ENCODE data around the gene CNTNAP2. TPM values are rescaled to one million over a fixed set of nuclear protein-coding genes. Genes with fewer than 3 reads are reported as not detected.
"Not testable (repeated sequence)": the region's sequence is repeated elsewhere in the genome, so short reads cannot be mapped to it uniquely, and the experiment has no call there.

The CNTNAP2 gene
- total and polyA plus RNA-seq, 2 donors: 5.1 to 10.3 TPM

DNA sequence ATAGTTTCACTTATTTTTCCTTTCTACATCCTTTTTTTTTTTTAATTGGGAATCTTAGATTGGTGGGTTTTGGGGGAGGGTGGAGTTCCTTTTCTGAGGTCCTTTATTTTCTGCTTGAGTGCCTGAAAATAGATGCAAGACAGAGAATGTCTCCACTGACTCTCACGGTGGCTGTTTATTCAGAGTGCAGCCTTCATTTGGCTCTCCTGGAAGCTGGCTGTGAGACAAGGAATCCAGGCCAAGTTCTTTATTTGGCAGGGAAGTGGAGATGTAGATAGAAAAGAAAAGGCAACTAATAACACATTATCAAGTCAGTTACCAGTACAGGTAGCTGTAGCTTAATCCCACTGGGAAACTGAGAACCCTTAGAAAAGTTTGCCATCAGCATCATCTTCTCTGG is 118.6 kb downstream of the CNTNAP2 start:
- no peaks in the 10 kb centered on the region for H3K4me1 ChIP-seq (ENCODE audit: control insufficient read depth in 2 of 2, insufficient read depth in 2 of 2, low read length in 2 of 2)
- no peaks in the 10 kb centered on the region for H3K9me3 ChIP-seq (ENCODE audit: control insufficient read depth in 2 of 2, insufficient read depth in 1 of 2, low read length in 1 of 2)
- no peak overlapping the region for H3K27ac ChIP-seq (ENCODE audit: low read depth in 1 of 2, low read length in 1 of 2)
- H3K27me3 ChIP-seq (ENCODE audit: control insufficient read depth in 2 of 2, insufficient read depth in 1 of 2, low read length in 1 of 2): no peaks in the 10 kb centered on the region
- 85% methylated on average over 1 of the region's 1 CpG for WGBS
- H3K4me3 ChIP-seq (ENCODE audit: low read length in 2 of 2): no peak overlapping the region
- DNase-seq (ENCODE audit: low read depth in 6 of 9, low spot score in 9 of 9): no peak
- no peaks in the 10 kb centered on the region for H3K36me3 ChIP-seq (ENCODE audit: control insufficient read depth in 2 of 2, insufficient read depth in 2 of 2, low read length in 1 of 2)

DNA sequence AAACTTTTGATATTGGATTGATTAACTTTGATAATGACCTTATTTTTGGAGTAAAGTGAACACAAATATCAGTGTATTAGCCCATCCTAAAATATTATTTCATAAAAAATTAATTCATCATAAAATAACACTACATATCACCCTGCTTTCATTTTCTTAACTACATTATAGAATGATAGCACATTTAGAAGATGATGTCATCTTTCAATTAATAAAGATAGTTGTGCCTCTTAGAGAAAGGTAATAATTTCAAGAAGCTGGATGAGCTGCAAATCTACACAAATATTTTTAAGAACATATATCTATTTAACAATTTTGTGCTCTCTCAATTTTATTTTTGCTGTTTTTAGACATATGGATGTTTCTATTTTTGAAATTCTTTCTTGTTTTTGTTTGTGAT is 126.1 kb downstream of the CNTNAP2 start:
- Histone ChIP-seq H3K27me3 (ENCODE audit: control insufficient read depth in 2 of 2, insufficient read depth in 1 of 2, low read length in 1 of 2) (no peaks in the 10 kb centered on the region), H3K36me3 (ENCODE audit: control insufficient read depth in 2 of 2, insufficient read depth in 2 of 2, low read length in 1 of 2) (no peaks in the 10 kb centered on the region), H3K4me1 (ENCODE audit: control insufficient read depth in 2 of 2, insufficient read depth in 2 of 2, low read length in 2 of 2) (no peaks in the 10 kb centered on the region), H3K27ac (ENCODE audit: low read depth in 1 of 2, low read length in 1 of 2) (no peak overlapping the region), H3K4me3 (ENCODE audit: low read length in 2 of 2) (no peak overlapping the region), H3K9me3 (ENCODE audit: control insufficient read depth in 2 of 2, insufficient read depth in 1 of 2, low read length in 1 of 2) (no peaks in the 10 kb centered on the region)
- DNase-seq (ENCODE audit: low read depth in 6 of 9, low spot score in 9 of 9): no peak

DNA sequence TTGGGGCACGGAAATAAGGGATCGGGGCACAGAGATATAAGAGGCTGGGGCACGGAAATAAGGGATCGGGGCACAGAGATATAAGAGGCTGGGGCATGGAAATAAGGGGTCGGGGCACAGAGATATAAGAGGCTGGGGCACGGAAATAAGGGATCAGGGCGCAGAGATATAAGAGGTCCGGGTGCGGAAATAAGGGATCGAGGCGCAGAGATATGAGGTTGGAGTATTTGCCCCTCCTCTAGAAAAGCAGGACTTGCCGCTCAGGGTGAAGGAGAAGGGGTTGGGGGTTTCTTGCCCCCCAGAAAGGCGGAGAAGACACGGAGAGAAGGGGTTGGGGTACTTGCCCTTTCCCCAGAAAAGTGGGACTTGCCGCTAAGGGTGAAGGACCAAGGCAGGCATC is 131.4 kb downstream of the CNTNAP2 start:
- H3K9me3 ChIP-seq (ENCODE audit: control insufficient read depth in 2 of 2, insufficient read depth in 1 of 2, low read length in 1 of 2); DNase-seq (ENCODE audit: low read depth in 6 of 9, low spot score in 9 of 9); H3K27me3 ChIP-seq (ENCODE audit: control insufficient read depth in 2 of 2, insufficient read depth in 1 of 2, low read length in 1 of 2); H3K4me3 ChIP-seq (ENCODE audit: low read length in 2 of 2); H3K27ac ChIP-seq (ENCODE audit: low read depth in 1 of 2, low read length in 1 of 2); H3K4me1 ChIP-seq (ENCODE audit: control insufficient read depth in 2 of 2, insufficient read depth in 2 of 2, low read length in 2 of 2); H3K36me3 ChIP-seq (ENCODE audit: control insufficient read depth in 2 of 2, insufficient read depth in 2 of 2, low read length in 1 of 2): not testable (repeated sequence)
- 69% methylated on average over 15 of the region's 15 CpGs for WGBS

DNA sequence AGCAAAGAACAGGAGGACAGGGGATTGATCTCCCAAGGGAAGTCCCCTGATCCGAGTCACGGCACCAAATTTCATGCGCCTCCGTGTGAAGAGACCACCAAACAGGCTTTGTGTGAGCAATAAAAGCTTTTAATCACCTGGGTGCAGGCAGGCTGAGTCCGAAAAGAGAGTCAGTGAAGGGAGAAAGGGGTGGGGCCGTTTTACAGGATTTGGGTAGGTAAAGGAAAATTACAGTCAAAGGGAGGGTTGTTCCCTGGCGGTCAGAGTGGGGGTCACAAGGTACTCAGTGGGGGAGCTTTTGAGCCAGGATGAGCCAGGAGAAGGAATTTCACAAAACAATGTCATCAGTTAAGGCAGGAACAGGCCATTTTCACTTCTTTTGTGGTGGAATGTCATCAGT is 132.1 kb downstream of the CNTNAP2 start:
- not testable (repeated sequence) for H3K9me3 ChIP-seq (ENCODE audit: control insufficient read depth in 2 of 2, insufficient read depth in 1 of 2, low read length in 1 of 2); H3K27me3 ChIP-seq (ENCODE audit: control insufficient read depth in 2 of 2, insufficient read depth in 1 of 2, low read length in 1 of 2); DNase-seq (ENCODE audit: low read depth in 6 of 9, low spot score in 9 of 9); H3K4me3 ChIP-seq (ENCODE audit: low read length in 2 of 2); H3K4me1 ChIP-seq (ENCODE audit: control insufficient read depth in 2 of 2, insufficient read depth in 2 of 2, low read length in 2 of 2); H3K27ac ChIP-seq (ENCODE audit: low read depth in 1 of 2, low read length in 1 of 2); H3K36me3 ChIP-seq (ENCODE audit: control insufficient read depth in 2 of 2, insufficient read depth in 2 of 2, low read length in 1 of 2)
- 75% methylated on average over 7 of the region's 7 CpGs for WGBS

DNA sequence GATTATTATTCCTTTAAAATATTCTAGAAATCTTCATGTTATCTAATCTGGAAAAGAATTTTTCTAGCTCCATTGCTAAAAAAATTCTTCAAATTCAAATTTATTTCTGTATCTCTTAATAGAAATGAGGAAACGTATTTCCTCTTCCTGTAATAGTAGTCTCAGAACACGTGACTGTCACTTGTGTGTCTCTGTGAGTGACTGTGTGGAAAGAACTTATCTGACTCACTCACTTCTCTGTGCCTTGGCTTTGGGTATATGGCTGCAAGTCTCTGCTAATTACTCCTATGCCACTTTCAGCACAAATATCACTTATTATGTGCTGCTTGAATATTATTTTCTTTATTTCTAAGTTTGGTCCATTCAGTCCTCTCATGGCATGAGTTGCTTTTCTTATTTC is 132.7 kb downstream of the CNTNAP2 start:
- Histone ChIP-seq H3K36me3 (ENCODE audit: control insufficient read depth in 2 of 2, insufficient read depth in 2 of 2, low read length in 1 of 2) (no peaks in the 10 kb centered on the region), H3K9me3 (ENCODE audit: control insufficient read depth in 2 of 2, insufficient read depth in 1 of 2, low read length in 1 of 2) (no peaks in the 10 kb centered on the region), H3K27me3 (ENCODE audit: control insufficient read depth in 2 of 2, insufficient read depth in 1 of 2, low read length in 1 of 2) (no peaks in the 10 kb centered on the region), H3K4me1 (ENCODE audit: control insufficient read depth in 2 of 2, insufficient read depth in 2 of 2, low read length in 2 of 2) (no peaks in the 10 kb centered on the region), H3K4me3 (ENCODE audit: low read length in 2 of 2) (no peak overlapping the region), H3K27ac (ENCODE audit: low read depth in 1 of 2, low read length in 1 of 2) (no peak overlapping the region)
- DNase-seq (ENCODE audit: low read depth in 6 of 9, low spot score in 9 of 9): no peak
- WGBS: 44% methylated on average over 2 of the region's 2 CpGs

DNA sequence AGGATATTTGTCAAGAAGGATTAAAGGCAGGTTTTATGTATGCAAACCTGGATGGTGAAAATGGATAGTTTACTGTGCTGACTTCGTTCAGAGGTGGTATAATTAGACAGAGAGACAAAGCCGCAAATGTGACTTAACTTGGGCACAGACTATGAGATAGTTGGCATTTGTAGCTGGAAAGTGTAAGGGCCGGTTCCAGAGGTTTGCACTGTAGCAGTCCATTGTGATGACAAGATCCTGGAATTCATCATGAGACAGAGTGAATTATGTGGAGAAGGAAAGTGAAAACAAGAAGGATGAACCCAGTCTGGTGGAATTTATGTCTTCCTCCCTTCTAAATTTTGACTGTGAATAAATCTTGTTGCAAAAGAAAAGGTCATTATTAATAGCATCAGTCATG is 139.0 kb downstream of the CNTNAP2 start:
- no peaks in the 10 kb centered on the region for H3K4me1 ChIP-seq (ENCODE audit: control insufficient read depth in 2 of 2, insufficient read depth in 2 of 2, low read length in 2 of 2)
- H3K27me3 ChIP-seq (ENCODE audit: control insufficient read depth in 2 of 2, insufficient read depth in 1 of 2, low read length in 1 of 2): no peaks in the 10 kb centered on the region
- no peak for DNase-seq (ENCODE audit: low read depth in 6 of 9, low spot score in 9 of 9)
- H3K27ac ChIP-seq (ENCODE audit: low read depth in 1 of 2, low read length in 1 of 2): no peak overlapping the region
- no peaks in the 10 kb centered on the region for H3K36me3 ChIP-seq (ENCODE audit: control insufficient read depth in 2 of 2, insufficient read depth in 2 of 2, low read length in 1 of 2)
- no peak overlapping the region for H3K4me3 ChIP-seq (ENCODE audit: low read length in 2 of 2)
- 89% methylated on average over 3 of the region's 3 CpGs for WGBS
- no peaks in the 10 kb centered on the region for H3K9me3 ChIP-seq (ENCODE audit: control insufficient read depth in 2 of 2, insufficient read depth in 1 of 2, low read length in 1 of 2)

DNA sequence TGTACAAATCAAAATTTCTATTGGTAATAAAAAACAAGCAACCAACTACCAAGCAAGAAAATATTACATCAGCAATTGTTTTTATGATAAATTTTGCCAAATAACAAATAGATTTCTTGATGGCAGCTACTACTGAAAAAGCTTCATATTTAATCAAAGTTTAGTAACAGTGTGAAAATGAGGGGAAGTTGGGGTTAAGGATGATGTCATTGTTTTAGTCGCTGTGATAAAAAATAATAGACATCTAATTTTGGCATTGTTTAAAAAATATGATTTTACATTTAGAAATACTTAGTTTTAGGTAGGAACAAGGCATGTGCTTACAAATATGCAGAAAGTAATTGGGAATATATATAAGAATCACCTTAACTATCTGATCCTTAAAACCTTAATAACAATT is 145.9 kb downstream of the CNTNAP2 start:
- WGBS: 73% methylated on average over 1 of the region's 1 CpG
- Histone ChIP-seq H3K9me3 (ENCODE audit: control insufficient read depth in 2 of 2, insufficient read depth in 1 of 2, low read length in 1 of 2) (no peaks in the 10 kb centered on the region), H3K4me3 (ENCODE audit: low read length in 2 of 2) (no peak overlapping the region), H3K27me3 (ENCODE audit: control insufficient read depth in 2 of 2, insufficient read depth in 1 of 2, low read length in 1 of 2) (no peaks in the 10 kb centered on the region), H3K4me1 (ENCODE audit: control insufficient read depth in 2 of 2, insufficient read depth in 2 of 2, low read length in 2 of 2) (no peaks in the 10 kb centered on the region), H3K36me3 (ENCODE audit: control insufficient read depth in 2 of 2, insufficient read depth in 2 of 2, low read length in 1 of 2) (no peaks in the 10 kb centered on the region), H3K27ac (ENCODE audit: low read depth in 1 of 2, low read length in 1 of 2) (no peak overlapping the region)
- DNase-seq (ENCODE audit: low read depth in 6 of 9, low spot score in 9 of 9): no peak

DNA sequence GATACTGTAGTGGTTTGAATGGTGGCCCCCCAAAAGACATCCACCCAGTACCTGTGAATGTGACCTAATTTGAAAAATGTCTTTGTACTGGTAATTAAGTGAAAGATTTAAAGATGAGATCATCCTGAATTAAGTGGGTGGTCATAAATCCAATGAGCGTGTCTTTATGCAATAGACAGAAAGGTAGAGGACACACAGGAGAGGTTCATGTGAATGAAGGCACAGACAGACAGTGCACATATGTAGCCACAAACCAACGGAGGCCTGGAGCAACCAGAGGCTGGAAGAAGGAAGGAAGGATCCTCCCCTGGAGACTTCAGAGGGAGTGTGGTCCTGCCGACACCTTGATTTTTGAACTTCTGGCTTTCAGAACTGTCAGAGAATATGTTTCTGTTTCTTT is 160.3 kb downstream of the CNTNAP2 start:
- H3K27ac ChIP-seq (ENCODE audit: low read depth in 1 of 2, low read length in 1 of 2): no peak overlapping the region
- no peaks in the 10 kb centered on the region for H3K9me3 ChIP-seq (ENCODE audit: control insufficient read depth in 2 of 2, insufficient read depth in 1 of 2, low read length in 1 of 2)
- WGBS: 94% methylated on average over 3 of the region's 3 CpGs
- no peak overlapping the region for H3K4me3 ChIP-seq (ENCODE audit: low read length in 2 of 2)
- H3K36me3 ChIP-seq (ENCODE audit: control insufficient read depth in 2 of 2, insufficient read depth in 2 of 2, low read length in 1 of 2): no peaks in the 10 kb centered on the region
- H3K27me3 ChIP-seq (ENCODE audit: control insufficient read depth in 2 of 2, insufficient read depth in 1 of 2, low read length in 1 of 2): no peaks in the 10 kb centered on the region
- no peak for DNase-seq (ENCODE audit: low read depth in 6 of 9, low spot score in 9 of 9)
- H3K4me1 ChIP-seq (ENCODE audit: control insufficient read depth in 2 of 2, insufficient read depth in 2 of 2, low read length in 2 of 2): no peaks in the 10 kb centered on the region

DNA sequence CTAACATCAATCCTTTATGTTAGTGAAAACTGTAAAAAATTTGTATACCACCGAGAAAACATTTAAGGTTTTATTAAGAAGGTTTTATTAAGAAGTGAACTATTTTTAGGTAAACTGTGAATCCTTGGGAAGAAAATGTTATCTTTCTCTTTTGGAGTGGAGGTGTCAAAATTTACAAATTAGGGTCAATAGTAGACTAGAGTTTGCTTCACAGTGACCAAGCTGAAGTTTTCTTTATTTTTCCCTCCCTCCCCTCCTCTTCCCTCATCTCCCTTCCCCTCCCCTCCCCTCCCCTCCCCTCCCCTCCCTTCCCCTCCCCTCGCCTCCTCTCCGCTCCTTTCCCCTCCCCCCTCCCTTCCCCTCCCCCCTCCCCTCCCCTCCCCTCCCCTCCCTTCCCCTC is 168.8 kb downstream of the CNTNAP2 start:
- H3K4me1 ChIP-seq (ENCODE audit: control insufficient read depth in 2 of 2, insufficient read depth in 2 of 2, low read length in 2 of 2): no peaks in the 10 kb centered on the region

DNA sequence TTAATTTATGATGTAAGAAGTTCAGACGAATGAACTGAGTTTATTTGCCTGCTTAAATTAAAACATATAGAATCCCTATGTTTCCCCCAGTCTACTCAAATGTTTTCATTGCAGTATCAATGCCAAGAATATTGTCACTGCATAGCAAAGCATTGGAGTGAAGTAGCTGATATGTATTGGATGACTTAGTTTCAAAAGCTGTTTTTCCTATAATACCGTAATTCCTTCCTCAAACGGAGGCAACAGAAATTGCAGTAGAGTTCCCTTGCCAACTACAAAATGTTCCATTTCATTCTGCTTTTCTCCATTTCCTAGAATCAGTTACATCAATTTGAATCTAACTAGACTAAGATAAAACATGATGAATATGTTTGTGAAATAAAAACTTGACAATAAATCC is 174.1 kb downstream of the CNTNAP2 start:
- no peaks in the 10 kb centered on the region for H3K9me3 ChIP-seq (ENCODE audit: control insufficient read depth in 2 of 2, insufficient read depth in 1 of 2, low read length in 1 of 2)
- no peaks in the 10 kb centered on the region for H3K4me1 ChIP-seq (ENCODE audit: control insufficient read depth in 2 of 2, insufficient read depth in 2 of 2, low read length in 2 of 2)
- no peak overlapping the region for H3K4me3 ChIP-seq (ENCODE audit: low read length in 2 of 2)
- 88% methylated on average over 3 of the region's 3 CpGs for WGBS
- H3K36me3 ChIP-seq (ENCODE audit: control insufficient read depth in 2 of 2, insufficient read depth in 2 of 2, low read length in 1 of 2): no peaks in the 10 kb centered on the region
- no peak overlapping the region for H3K27ac ChIP-seq (ENCODE audit: low read depth in 1 of 2, low read length in 1 of 2)
- no peak for DNase-seq (ENCODE audit: low read depth in 6 of 9, low spot score in 9 of 9)
- no peaks in the 10 kb centered on the region for H3K27me3 ChIP-seq (ENCODE audit: control insufficient read depth in 2 of 2, insufficient read depth in 1 of 2, low read length in 1 of 2)

More for the DNA sequence above, 168.8 kb downstream of the CNTNAP2 start:
- no peak for DNase-seq (ENCODE audit: low read depth in 6 of 9, low spot score in 9 of 9)
- Histone ChIP-seq H3K4me3 (ENCODE audit: low read length in 2 of 2) (no peak overlapping the region), H3K27me3 (ENCODE audit: control insufficient read depth in 2 of 2, insufficient read depth in 1 of 2, low read length in 1 of 2) (no peaks in the 10 kb centered on the region), H3K36me3 (ENCODE audit: control insufficient read depth in 2 of 2, insufficient read depth in 2 of 2, low read length in 1 of 2) (no peaks in the 10 kb centered on the region), H3K9me3 (ENCODE audit: control insufficient read depth in 2 of 2, insufficient read depth in 1 of 2, low read length in 1 of 2) (no peaks in the 10 kb centered on the region), H3K27ac (ENCODE audit: low read depth in 1 of 2, low read length in 1 of 2) (no peak overlapping the region)
- 100% methylated on average over 1 of the region's 3 CpGs for WGBS
